ENCODE measurements around the gene NDUFB10. TPM values are rescaled to one million over a fixed set of nuclear protein-coding genes. Genes with fewer than 3 reads are reported as not detected.

The NDUFB10 gene
- total and polyA plus RNA-seq, 2 donors from 2014 or later, result 123 to 432 TPM

DNA sequence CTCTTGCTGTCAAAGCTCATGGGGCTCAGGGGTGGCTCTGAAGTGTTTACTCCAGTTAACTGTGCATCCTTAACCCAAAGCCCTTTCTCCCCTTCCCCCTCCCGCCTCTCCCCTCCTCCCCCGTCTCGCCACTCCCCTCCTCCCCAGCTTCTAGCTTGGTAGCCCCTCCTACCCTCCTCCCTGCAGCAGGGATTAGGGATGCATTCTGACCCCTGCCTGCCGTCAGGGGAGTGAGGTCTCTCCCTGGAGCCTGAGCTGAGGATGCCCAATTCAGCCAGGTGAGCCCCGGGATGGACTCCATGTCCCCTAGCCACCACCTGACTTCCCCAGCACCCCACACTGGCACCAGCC, 42.7 kb upstream of the NDUFB10 start:
- intact Hi-C loops (cut with DNase I), result no loop called here
- Histone ChIP-seq H3K27ac (ENCODE audit: low read depth in 2 of 2, low read length in 2 of 2) (no peak overlapping the region), H3K27me3 (ENCODE audit: control insufficient read depth, insufficient read depth, low read length) (peaks cover 29% of the 10 kb centered on the region)

DNA sequence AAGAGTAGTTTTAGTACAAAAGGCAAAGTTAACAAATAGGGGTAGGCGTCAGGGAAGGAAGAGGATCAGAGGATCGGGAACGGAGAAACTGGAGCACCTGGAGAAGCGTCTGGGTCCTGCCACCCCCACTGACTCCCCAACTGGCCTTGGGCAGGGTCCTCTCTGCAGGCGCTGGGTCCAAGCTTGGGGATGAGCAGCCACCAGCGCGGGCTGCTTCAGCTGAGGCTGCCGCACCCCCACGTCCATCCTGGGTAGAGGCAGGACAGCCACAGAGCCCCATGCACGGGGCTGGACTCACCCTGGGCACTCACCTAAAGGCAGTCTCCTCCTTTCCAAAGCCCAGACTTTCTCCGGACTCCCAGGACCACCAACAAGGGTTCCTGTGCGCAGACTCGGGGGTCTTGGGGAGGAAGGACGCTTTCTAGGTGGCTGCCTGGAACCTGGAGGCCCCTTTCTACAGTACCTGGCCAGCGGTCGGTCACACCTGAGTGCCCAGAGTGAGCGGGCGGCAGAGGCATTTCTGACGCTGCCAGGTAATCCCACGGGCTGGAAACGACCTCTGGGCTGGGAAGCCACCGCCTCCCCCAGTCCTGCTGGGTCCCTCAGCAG, 42.2 kb upstream of the NDUFB10 start:
- peaks cover 30% of the 10 kb centered on the region for H3K27me3 ChIP-seq (ENCODE audit: control insufficient read depth, insufficient read depth, low read length)
- no peaks in the 10 kb centered on the region for H3K36me3 ChIP-seq (ENCODE audit: control insufficient read depth in 2 of 3, insufficient read depth in 3 of 3, low read length in 3 of 3)
- no peak overlapping the region for H3K4me3 ChIP-seq (ENCODE audit: low read length in 3 of 3)
- no peaks in the 10 kb centered on the region for H3K4me1 ChIP-seq (ENCODE audit: control insufficient read depth in 2 of 3, insufficient read depth in 2 of 3, low read depth in 1 of 3, low read length in 3 of 3)
- FAIRE-seq (no peak), DNase-seq (peak in 2 of 5 donors; percentile 62 to 63)
- H3K9ac ChIP-seq (ENCODE audit: low read length in 3 of 3), result no peak overlapping the region
- no peaks in the 10 kb centered on the region for H3K9me3 ChIP-seq (ENCODE audit: control insufficient read depth in 2 of 3, insufficient read depth in 1 of 3, low read length in 3 of 3)
- intact Hi-C loops (cut with DNase I), result no loop called here
- H3K27ac ChIP-seq (ENCODE audit: low read depth in 2 of 2, low read length in 2 of 2), result no peak overlapping the region
- TF ChIP-seq, protein P1, sequence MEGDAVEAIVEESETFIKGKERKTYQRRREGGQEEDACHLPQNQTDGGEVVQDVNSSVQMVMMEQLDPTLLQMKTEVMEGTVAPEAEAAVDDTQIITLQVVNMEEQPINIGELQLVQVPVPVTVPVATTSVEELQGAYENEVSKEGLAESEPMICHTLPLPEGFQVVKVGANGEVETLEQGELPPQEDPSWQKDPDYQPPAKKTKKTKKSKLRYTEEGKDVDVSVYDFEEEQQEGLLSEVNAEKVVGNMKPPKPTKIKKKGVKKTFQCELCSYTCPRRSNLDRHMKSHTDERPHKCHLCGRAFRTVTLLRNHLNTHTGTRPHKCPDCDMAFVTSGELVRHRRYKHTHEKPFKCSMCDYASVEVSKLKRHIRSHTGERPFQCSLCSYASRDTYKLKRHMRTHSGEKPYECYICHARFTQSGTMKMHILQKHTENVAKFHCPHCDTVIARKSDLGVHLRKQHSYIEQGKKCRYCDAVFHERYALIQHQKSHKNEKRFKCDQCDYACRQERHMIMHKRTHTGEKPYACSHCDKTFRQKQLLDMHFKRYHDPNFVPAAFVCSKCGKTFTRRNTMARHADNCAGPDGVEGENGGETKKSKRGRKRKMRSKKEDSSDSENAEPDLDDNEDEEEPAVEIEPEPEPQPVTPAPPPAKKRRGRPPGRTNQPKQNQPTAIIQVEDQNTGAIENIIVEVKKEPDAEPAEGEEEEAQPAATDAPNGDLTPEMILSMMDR (IDR thresholded peaks at IDR 0.05; ENCODE audit: borderline replicate concordance, extremely low read depth, insufficient read depth), result no peak

More for the DNA sequence above, 42.7 kb upstream of the NDUFB10 start:
- no peak for FAIRE-seq
- H3K9me3 ChIP-seq (ENCODE audit: control insufficient read depth in 2 of 3, insufficient read depth in 1 of 3, low read length in 3 of 3), result no peaks in the 10 kb centered on the region
- H3K4me3 ChIP-seq (ENCODE audit: low read length in 3 of 3), result no peak overlapping the region
- peak in 1 of 5 donors; percentile 53 for DNase-seq
- no peaks in the 10 kb centered on the region for H3K4me1 ChIP-seq (ENCODE audit: control insufficient read depth in 2 of 3, insufficient read depth in 2 of 3, low read depth in 1 of 3, low read length in 3 of 3)
- H3K9ac ChIP-seq (ENCODE audit: low read length in 3 of 3), result no peak overlapping the region
- TF ChIP-seq, protein P1 (IDR thresholded peaks at IDR 0.05; ENCODE audit: borderline replicate concordance, extremely low read depth, insufficient read depth), result no peak
- no peaks in the 10 kb centered on the region for H3K36me3 ChIP-seq (ENCODE audit: control insufficient read depth in 2 of 3, insufficient read depth in 3 of 3, low read length in 3 of 3)

DNA sequence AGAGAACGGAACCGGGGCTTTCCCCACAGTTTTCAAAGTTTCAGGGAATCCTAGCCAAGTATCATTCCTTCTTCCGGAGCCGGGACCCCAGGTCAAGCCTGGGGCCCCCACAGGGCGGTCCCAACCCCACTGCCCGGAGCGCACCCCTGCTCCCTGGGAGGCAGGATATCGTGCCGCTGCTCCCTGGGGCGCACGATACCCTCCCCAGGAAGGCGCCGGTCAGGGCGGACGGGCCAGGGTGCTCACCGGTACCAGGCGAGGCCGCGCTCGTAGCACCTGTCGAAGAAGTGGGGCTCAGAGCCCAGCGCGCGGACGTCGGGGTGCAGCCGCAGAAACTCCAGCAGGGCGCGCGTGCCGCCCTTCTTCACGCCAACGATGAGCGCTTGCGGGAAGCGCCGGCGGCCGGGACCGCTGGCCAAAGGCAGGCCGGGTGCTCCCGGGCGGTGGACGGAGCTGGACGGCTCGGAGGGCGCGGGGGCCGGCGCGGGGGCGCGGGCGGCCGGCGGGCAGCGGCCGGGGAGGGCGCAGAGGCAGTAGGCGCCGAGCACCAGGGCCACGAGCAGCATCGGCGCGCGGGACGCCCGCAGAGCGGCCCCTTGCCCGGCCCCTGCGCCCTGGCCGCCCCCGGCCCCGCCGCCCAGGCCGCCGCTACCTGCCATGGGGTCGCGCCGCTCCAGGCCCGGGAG, 41.5 kb upstream of the NDUFB10 start:
- no peak overlapping the region for H3K9ac ChIP-seq (ENCODE audit: low read length in 3 of 3)
- no peaks in the 10 kb centered on the region for H3K36me3 ChIP-seq (ENCODE audit: control insufficient read depth in 2 of 3, insufficient read depth in 3 of 3, low read length in 3 of 3)
- H3K4me3 ChIP-seq (ENCODE audit: low read length in 3 of 3), result no peak overlapping the region
- H3K27ac ChIP-seq (ENCODE audit: low read depth in 2 of 2, low read length in 2 of 2), result no peak overlapping the region
- H3K4me1 ChIP-seq (ENCODE audit: control insufficient read depth in 2 of 3, insufficient read depth in 2 of 3, low read depth in 1 of 3, low read length in 3 of 3), result no peaks in the 10 kb centered on the region
- no peak for FAIRE-seq
- DNase-seq, result peak in 1 of 5 donors; percentile 47
- H3K9me3 ChIP-seq (ENCODE audit: control insufficient read depth in 2 of 3, insufficient read depth in 1 of 3, low read length in 3 of 3), result no peaks in the 10 kb centered on the region
- peaks cover 32% of the 10 kb centered on the region for H3K27me3 ChIP-seq (ENCODE audit: control insufficient read depth, insufficient read depth, low read length)
- TF ChIP-seq, protein P1 (IDR thresholded peaks at IDR 0.05; ENCODE audit: borderline replicate concordance, extremely low read depth, insufficient read depth), result no peak
- intact Hi-C loops (cut with DNase I), result no loop called here
